ENCODE results near the gene SYT2.
"Not testable (repeated sequence)": the region's sequence is repeated elsewhere in the genome, so short reads cannot be mapped to it uniquely, and the experiment has no call there.

DNA sequence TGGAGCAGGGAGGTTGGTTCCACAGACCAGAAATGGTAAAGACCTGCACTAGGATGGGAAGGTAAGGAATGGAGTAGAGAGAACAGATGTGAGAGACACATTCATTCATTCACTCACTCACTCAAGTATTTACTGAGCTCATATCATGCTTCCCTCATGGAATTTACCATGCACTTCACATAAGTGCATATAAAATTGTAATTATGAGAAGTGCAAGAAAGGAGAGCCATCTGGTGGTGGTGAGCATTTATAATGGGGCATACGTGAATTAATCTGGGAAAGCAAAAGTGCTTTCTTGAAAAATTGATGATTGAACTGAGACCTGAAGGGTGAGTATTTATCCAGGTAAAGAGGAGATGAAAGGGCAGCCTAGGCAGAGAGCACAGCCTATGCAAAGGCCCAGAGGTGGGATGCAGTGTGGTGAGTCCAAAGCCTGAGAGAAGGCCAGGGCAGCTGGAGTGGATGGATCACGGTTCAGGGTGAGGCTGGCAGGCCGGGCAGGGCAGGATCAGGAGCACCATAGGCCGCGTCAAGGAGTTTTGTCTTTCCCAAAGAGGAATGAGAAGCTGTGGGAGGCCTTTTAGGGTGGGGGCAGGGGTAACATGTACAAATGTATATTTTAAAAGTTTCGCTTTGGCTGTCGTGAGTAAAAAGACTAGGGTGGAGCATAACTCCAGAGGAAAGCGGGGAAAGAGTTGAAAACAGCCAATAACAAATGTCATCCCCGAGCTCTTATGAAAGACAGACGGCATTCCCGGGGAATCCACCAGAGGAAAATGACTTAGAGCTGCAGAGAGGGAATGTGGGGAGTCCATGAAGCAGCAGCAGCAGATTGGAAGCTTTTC lies 95.7 kb downstream of the SYT2 start:
- TF ChIP-seq, protein P1, sequence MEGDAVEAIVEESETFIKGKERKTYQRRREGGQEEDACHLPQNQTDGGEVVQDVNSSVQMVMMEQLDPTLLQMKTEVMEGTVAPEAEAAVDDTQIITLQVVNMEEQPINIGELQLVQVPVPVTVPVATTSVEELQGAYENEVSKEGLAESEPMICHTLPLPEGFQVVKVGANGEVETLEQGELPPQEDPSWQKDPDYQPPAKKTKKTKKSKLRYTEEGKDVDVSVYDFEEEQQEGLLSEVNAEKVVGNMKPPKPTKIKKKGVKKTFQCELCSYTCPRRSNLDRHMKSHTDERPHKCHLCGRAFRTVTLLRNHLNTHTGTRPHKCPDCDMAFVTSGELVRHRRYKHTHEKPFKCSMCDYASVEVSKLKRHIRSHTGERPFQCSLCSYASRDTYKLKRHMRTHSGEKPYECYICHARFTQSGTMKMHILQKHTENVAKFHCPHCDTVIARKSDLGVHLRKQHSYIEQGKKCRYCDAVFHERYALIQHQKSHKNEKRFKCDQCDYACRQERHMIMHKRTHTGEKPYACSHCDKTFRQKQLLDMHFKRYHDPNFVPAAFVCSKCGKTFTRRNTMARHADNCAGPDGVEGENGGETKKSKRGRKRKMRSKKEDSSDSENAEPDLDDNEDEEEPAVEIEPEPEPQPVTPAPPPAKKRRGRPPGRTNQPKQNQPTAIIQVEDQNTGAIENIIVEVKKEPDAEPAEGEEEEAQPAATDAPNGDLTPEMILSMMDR (conservative IDR thresholded peaks at IDR 0.05; ENCODE audit: low read depth, low read length), result peak; percentile 55
- TF ChIP-seq EZH2 (IDR thresholded peaks at IDR 0.05; ENCODE audit: borderline replicate concordance, low read depth, low read length, poor library complexity, severe bottlenecking), result not testable (repeated sequence)

All from A673 (cell line).